GM19023 (cell line): ENCODE data around the gene RGS8.

Experiments
- ATAC-seq: cut with Tn5 transposase; IDR thresholded peaks from one replicate; pipeline ENCODE4 v1.9.1; 2021; ENCODE audit warnings: mild to moderate bottlenecking, moderate library complexity; ENCODE audit not compliant: unreplicated experiment

The RGS8 gene

GRCh38 chr1:182672487-182672836 lies 11.9 kb downstream of the RGS8 start:
- ATAC-seq: no peak

DNA sequence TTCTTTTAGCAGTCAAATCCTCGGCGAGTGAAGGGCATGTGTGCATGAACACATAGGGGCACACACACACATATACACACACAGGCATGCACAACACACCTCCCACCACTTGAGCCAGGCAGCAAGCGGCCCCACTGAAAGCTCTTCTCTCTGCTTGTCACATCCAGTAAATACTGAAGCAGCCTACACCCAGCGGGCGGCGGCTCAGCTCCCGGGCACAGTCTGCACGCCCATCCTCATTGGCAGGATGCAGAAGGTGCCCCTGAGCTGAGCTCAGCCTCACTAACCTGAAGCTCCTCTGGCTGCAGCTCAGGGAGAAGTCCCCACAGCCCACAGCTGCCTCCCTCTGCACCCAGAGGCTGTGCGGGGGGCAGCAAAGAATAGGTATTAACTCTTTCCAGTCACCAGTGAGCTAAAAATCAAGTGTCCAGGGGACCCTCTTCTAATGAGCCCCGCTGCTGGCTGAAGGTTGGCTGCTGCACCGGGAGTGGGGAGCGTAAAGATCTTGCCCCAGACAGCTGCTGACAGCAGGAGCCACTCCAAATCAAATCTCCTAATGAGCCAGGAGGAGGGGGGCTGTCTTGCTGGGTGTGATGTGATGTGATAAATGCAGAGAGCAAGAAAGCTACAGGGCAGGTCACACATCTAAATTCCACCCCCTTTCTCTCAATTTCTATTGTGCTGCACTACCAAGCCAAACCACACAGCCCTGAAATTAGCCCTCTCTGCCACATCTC lies 12.5 kb downstream of the RGS8 start:
- no peak for ATAC-seq

GRCh38 chr1:182670032-182670749 lies 14.2 kb downstream of the RGS8 start:
- ATAC-seq: no peak

- ATAC-seq: no peak
These were observed 15.1 kb downstream of the RGS8 start for GRCh38 chr1:182669266-182669665.

DNA sequence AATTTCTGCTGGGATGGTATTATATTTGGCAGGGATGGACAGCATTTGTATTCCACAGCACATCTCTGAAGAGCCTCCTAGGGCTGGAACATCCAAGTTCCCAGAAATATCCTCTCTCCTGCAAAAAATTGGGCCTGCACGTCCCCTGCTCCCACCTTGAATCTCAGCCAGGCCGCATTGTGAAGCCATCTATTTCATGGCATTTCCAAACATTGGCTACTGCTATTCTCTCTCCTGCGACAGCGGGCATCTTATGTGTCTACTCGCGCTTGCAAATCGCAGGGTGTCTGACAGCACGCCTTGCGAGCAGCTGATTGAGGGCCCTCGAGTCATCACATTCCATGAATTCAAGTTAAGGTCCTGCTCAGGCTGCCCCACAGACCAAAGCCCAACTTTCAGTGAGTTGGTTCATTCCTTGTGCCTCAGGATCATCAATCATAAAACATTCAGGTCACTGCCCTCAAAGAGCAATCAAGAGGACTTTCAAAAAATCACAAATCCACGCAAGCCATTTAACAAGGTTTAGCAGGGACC lies 15.8 kb downstream of the RGS8 start:
- ATAC-seq: no peak

DNA sequence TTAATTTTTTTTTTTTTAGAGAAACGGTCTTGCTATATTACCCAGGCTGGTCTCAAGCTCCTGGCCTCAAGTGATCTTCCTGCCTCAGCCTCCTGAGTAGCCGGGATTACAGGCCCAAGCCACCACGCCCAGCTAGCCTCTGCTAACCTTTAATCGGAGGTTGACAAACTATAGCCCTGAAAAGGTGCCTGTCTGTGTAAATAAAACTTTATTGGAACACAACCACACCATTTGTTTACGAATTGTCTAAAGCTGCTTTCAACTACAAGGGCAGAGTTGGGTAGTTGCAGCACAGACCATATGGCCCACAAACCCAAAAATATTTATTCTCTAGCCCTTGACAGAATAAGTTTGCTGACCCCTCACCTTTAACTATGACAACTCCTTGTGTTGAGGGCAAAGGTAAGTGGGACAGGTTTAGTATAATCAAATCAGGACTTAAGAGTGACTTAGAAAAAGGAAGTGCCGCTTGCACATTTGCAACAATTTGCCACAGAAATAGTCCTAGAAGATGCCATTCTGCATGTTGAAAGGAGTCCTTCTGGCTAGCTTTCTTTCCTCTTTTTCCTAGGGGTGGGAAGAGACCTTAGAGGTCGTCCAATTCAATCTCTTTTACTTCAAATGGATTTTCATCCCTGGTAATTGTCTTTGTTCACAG lies 16.4 kb downstream of the RGS8 start:
- ATAC-seq: no peak

DNA sequence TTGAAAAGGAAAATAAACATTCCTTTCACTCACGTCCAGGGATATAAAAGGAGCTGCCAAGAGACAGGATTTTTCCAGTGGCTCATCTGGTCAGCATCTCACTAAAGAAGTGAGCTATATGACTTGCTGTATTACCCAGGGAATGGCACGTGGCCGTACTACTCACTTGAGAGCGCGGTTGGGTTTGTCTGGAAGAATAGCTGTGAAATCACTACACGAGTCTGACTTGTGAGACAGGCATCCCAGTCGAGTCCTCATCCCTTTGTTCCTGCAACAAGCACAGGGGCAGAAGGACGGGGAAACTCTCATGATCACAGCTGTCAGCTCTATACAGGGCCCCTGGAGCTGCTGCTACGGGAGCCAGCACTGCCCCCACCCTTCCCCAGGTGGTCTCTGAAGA lies 17.7 kb downstream of the RGS8 start:
- ATAC-seq: no peak

GRCh38 chr1:182664296-182664695 lies 20.1 kb downstream of the RGS8 start:
- ATAC-seq: no peak

- no peak for ATAC-seq
These were observed 21.4 kb downstream of the RGS8 start for GRCh38 chr1:182662956-182663355.

GRCh38 chr1:182662121-182662890 lies 22.1 kb downstream of the RGS8 start:
- ATAC-seq: no peak

DNA sequence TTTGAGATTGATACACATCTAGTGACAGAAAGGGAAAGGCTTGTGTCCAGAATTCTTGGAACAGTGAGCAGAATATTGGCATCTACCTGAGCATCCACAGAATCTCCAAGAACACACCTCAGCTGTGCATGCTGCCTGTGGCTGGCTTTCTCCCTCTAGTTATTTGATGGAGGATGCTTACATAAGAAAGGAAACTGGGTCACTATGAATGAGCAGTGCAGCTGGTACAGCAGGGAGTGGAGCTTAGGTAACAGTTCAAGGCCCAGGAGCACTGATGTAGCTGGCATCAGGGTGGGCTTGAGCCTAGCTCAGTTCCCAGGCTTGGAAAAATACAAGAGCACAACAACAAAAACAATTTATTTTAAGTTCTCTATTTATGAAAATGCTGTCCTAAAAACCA lies 26.3 kb downstream of the RGS8 start:
- ATAC-seq: no peak

DNA sequence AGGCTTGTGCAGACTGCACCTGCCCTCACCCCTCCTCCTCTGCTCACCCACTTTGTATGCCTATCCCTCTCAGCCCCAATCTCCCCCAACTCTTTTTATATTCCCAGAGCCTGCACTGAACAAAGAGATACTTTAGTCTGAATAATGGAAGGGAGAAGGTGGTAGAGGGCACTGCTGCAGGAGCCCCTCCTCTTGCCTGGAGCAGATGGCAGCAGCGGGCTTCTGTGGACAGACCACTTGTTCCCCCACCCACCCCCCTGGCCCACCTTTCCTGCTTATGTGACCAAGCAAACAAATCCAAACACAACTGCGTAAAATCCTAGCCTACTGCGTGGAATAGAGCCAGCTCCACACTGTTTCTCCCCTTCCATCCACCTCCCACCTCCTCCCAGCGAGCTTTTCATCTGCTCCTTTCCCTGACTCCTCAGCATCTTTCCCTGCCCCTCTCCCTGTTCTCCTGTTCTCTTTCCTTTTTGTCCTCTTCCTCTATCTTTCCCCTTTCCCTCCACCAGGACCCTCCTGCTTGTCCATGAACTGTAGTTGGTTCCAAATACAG lies 27.5 kb downstream of the RGS8 start:
- no peak for ATAC-seq

DNA sequence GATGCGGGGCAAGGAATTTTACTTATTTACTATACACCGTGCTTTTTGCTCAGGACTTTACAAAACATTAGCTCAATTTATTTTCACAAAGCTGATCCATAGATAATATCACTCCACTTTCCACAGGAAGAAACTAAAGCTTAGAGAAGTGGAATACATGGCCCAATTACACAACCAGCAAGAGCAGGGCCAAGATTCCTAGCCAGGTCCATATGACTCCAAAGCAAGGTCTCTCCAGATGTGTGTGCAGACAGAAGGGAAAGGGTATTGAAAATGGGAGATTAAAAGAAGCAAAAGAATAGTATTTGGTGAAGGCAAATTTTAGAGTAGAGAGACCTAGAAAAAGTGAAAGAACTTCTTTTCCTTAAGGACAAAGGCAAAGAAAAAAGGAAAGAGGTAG lies 30.4 kb downstream of the RGS8 start:
- no peak for ATAC-seq

DNA sequence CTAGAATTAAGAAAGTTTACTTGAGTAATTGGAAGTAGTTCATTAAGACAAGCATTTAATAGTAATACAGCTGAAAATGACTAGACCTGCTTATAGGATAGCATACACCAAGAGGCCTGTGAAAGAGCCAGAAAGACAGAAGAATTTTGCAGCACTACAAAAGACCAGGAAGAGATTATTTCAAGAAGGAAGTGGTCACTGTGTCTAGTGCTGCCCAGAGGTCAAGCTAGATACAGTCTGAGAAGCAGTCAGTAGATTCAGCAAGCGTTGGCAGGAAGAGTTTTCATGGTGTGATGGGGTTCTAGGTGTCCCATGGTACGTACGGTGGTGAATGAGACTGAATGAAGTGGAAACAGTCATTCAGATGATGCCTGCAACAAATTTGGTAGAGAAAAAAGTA lies 31.5 kb downstream of the RGS8 start:
- ATAC-seq: no peak

- no peak for ATAC-seq
These were observed 33.1 kb downstream of the RGS8 start for GRCh38 chr1:182651339-182651724.

DNA sequence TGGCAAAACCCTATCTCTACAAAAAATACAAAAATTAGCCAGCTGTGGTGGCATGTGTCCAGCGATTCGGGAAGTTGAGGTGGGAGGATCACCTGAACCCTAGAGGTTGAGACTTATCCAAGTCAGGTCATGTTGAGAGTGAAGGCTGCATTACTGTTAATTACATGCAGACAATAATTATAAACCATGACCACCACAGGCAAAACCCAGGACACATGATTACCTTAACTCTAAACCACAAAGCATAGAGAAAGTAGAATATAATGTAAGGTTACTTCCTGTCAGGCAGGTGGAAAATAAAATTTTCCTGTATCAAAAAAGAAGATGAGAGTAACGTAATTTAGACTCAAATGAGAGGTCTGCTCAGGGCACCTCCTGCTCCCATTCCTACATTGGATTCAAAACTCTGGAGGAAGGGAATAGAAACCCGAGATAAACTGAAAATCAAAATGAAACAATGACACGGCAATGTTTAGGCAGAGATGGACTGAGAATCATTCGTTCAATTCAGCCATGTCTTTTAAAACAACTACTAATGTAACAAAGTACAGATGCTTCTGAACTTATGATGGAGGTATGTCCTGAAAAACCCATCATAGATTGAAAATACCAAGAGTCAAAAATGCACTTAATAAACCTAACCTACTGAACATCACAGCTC lies 33.6 kb downstream of the RGS8 start:
- no peak for ATAC-seq

DNA sequence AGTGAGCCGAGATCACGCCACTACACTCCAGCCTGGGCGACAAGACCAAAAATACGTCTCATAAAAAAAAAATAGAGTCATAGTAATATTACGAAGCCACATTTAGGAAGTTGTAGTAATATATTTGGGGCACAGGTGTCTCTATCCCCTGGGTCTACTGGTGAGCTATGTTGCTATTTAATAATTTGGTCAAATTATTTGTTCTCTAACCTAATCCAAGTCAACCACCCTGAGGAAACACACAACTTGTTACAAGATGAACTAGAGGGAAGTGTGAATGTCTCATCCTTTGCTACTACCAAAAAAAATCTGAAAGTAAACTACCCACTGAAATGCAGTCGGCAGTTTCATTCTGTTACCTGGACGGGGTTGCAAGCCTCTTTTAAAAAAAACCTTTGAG lies 35.3 kb downstream of the RGS8 start:
- ATAC-seq: no peak

DNA sequence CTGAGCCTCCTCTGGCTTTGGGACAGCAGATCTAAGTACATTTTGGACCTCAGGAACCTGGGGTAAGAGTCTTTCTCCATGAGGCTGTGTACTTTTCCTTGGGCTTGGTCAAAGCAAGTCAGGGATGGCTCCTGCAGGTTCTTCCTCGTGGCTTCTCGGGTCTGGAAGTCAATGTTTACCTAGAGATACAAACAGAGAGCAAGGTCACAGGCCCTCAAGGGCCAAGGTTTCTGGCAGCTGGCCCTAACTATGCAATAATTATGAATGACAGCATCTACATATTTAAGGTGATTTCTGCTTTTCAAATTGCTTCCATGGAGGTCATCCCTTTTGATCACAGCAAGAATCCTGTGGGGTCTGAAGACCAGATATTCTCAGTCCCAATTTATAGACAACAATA lies 37.6 kb downstream of the RGS8 start:
- ATAC-seq: no peak

GRCh38 chr1:182644886-182645285 lies 39.5 kb downstream of the RGS8 start:
- no peak for ATAC-seq

GRCh38 chr1:182643699-182644098 lies 40.7 kb downstream of the RGS8 start:
- no peak for ATAC-seq
